ENCODE data around the gene OPTN.

DNA sequence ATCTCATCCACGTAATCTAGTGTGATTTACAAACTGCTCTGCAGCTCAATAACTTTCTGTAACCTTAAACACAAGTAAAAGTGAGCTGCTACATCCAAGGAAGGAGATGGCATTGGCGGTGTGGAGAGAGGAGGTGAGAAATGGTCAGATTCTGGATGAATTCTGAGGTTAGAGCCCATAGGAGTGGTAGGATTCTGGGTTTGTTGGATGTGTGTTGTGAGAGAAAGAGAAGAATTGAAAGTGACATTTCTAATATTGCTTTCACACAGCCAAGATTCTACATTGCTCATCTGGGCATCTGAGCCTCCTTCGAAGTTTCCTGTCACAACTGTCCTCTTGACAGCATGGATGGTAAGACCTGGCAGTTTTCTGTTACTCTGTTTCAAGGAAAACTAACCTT, 63.9 kb downstream of the OPTN start:
- TF ChIP-seq, protein P1, sequence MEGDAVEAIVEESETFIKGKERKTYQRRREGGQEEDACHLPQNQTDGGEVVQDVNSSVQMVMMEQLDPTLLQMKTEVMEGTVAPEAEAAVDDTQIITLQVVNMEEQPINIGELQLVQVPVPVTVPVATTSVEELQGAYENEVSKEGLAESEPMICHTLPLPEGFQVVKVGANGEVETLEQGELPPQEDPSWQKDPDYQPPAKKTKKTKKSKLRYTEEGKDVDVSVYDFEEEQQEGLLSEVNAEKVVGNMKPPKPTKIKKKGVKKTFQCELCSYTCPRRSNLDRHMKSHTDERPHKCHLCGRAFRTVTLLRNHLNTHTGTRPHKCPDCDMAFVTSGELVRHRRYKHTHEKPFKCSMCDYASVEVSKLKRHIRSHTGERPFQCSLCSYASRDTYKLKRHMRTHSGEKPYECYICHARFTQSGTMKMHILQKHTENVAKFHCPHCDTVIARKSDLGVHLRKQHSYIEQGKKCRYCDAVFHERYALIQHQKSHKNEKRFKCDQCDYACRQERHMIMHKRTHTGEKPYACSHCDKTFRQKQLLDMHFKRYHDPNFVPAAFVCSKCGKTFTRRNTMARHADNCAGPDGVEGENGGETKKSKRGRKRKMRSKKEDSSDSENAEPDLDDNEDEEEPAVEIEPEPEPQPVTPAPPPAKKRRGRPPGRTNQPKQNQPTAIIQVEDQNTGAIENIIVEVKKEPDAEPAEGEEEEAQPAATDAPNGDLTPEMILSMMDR (IDR thresholded peaks at IDR 0.05): no peak
- TF ChIP-seq ZFX (IDR thresholded peaks at IDR 0.05; ENCODE audit: borderline replicate concordance): no peak

Data from 22Rv1 (cell line).